K562 (cell line): ENCODE results near the gene SELPLG. TPM values are rescaled to one million over a fixed set of nuclear protein-coding genes. Genes with fewer than 3 reads are reported as not detected.
A peak's percentile ranks its signal among the peaks of the same experiment; 100 is the strongest.

Experiments used
- ATAC-seq: fragments of 200-7000 bp; cut with Tn5 transposase; 3 replicates; pipeline ENCODE4 v1.9.1; 2020; ENCODE audit warnings: moderate library complexity
- BruUV-seq: library from RNA; stranded (reverse); fragments of 400-500 nt; replicated peaks from 2 replicates; lab custom pipeline; 2021; lab: Mats Ljungman, UMichigan
- CTCF ChIA-PET: fragments of 300-600 bp; formaldehyde crosslinking; extraction: SDS; loops from one replicate; lab custom pipeline; 2021; ENCODE audit warnings: low intra/inter-chr PET ratio; lab: Yijun Ruan, JAX
- POLR2A ChIA-PET: fragments of 300-600, 350-650 bp; sonication (Branson Sonifier 250); formaldehyde crosslinking; extraction: SDS; loops from one replicate; lab custom pipeline; 2021; ENCODE audit warnings: antibody characterized with exemption, inconsistent platforms; lab: Yijun Ruan, JAX
- DNase-seq, 4 experiments: peaks; one replicate each; pipeline versions ENCODE4 v3.0.0 to v3.0.0-alpha.2; 2011 to 2018; ENCODE audit warnings: low spot score in 3 of 4, mixed read lengths in 3 of 4; ENCODE audit errors: extremely low read depth in 1 of 4
- FAIRE-seq: peaks from 2 replicates; lab custom pipeline; 2011; peaks lifted over from hg19 to GRCh38; lab: Jason Lieb, UNC
- H2AFZ ChIP-seq: 2 replicates; pipeline ENCODE4 v1.6.0; 2011; ENCODE audit warnings: low read depth, low read length, control low read depth, inconsistent platforms
- H3K27ac ChIP-seq: fragments of 200-600 bp; 3 replicates; pipeline ENCODE4 v1.8.0; 2011; ENCODE audit warnings: low read depth, mild to moderate bottlenecking, control low read depth, inconsistent platforms, low read length, moderate library complexity, mixed read lengths; ENCODE audit errors: extremely low read depth
- H3K27me3 ChIP-seq, 2 experiments: fragments of 300-600 bp in 1 of 2; 2 replicates in 1 of 2; 3 replicates in 1 of 2; pipeline versions ENCODE4 v1.6.0 to v1.8.0; 2011; ENCODE audit warnings: inconsistent platforms in 2 of 2, low read length in 2 of 2, mild to moderate bottlenecking in 1 of 2, mixed read lengths in 1 of 2, moderate library complexity in 1 of 2; ENCODE audit not compliant: control insufficient read depth in 2 of 2, insufficient read depth in 2 of 2
- H3K36me3 ChIP-seq: fragments of 300-600 bp; 3 replicates; pipeline ENCODE4 v1.8.0; 2011; ENCODE audit warnings: mild to moderate bottlenecking, low read length, inconsistent platforms; ENCODE audit not compliant: control insufficient read depth, insufficient read depth
- H3K4me1 ChIP-seq, 2 experiments: fragments of 200-600 bp in 1 of 2; replicated peaks in 1 of 2; 2 replicates in 1 of 2; 3 replicates in 1 of 2; pipeline versions ENCODE4 v1.5.1 to v1.8.0; 2011; ENCODE audit warnings: inconsistent platforms in 2 of 2, low read length in 2 of 2, mild to moderate bottlenecking in 1 of 2, mixed read lengths in 1 of 2, moderate library complexity in 1 of 2; ENCODE audit not compliant: control insufficient read depth in 2 of 2, insufficient read depth in 2 of 2
- H3K4me2 ChIP-seq: 2 replicates; pipeline ENCODE4 v1.6.1; 2011; ENCODE audit warnings: low read length, control low read depth, inconsistent platforms, mixed read lengths; ENCODE audit not compliant: insufficient read depth
- H3K4me3 ChIP-seq: fragments of 200-600 bp; sonication (generic), shearing (Covaris generic); 2 replicates; pipeline ENCODE4 v1.5.1; 2016; ENCODE audit warnings: control low read depth, inconsistent platforms
- H3K79me2 ChIP-seq: fragments of 200-600 bp; 3 replicates; pipeline ENCODE4 v1.8.0; 2011; ENCODE audit warnings: low read length, inconsistent platforms; ENCODE audit not compliant: control insufficient read depth, insufficient read depth
- H3K9ac ChIP-seq, 2 experiments: 2 replicates each; pipeline versions ENCODE4 v1.6.0 to v1.6.1; 2011; ENCODE audit warnings: low read depth in 2 of 2, low read length in 2 of 2, control low read depth in 1 of 2, inconsistent platforms in 1 of 2, mild to moderate bottlenecking in 1 of 2, mixed read lengths in 1 of 2; ENCODE audit not compliant: insufficient read depth in 1 of 2
- H3K9me1 ChIP-seq: one replicate; pipeline ENCODE4 v1.6.0; 2011; ENCODE audit warnings: inconsistent platforms, mild to moderate bottlenecking, low read length, moderate library complexity; ENCODE audit not compliant: control insufficient read depth, insufficient read depth
- H3K9me3 ChIP-seq: replicated peaks from 2 replicates; pipeline ENCODE4 v1.5.1; 2011; ENCODE audit warnings: low read depth, low read length, inconsistent platforms; ENCODE audit not compliant: control insufficient read depth, insufficient read depth
- H4K20me1 ChIP-seq: replicated peaks from 2 replicates; pipeline ENCODE4 v1.6.1; 2011; ENCODE audit warnings: low read length, inconsistent platforms, mixed read lengths; ENCODE audit not compliant: control insufficient read depth, insufficient read depth
- BCOR ChIP-seq: fragments of 450-650 bp; IDR thresholded peaks from 2 replicates; pipeline ENCODE4 v1.6.1; 2016
- KDM1A ChIP-seq, 2 experiments: fragments of 450-650 bp; IDR thresholded peaks; 2 replicates each; pipeline ENCODE4 v1.6.1; 2016; ENCODE audit warnings: mild to moderate bottlenecking in 2 of 2
- NFATC3 ChIP-seq: fragments of 450-650 bp; IDR thresholded peaks from 2 replicates; pipeline ENCODE4 v1.6.1; 2017; ENCODE audit warnings: mild to moderate bottlenecking
- RHOXF2B ChIP-seq: fragments of 250-450 bp; sonication (Bioruptor Pico); conservative IDR thresholded peaks from 2 replicates; pipeline ENCODE4 v1.5.1; 2021
- SETDB1 ChIP-seq: IDR thresholded peaks from one replicate; pipeline ENCODE4 v1.6.1; 2012; ENCODE audit warnings: low read length, control low read depth, inconsistent platforms
- SMAD4 ChIP-seq: fragments of 250-450 bp; sonication (Bioruptor Pico); conservative IDR thresholded peaks from 2 replicates; pipeline ENCODE4 v1.8.0; 2021; ENCODE audit warnings: inconsistent platforms, mild to moderate bottlenecking, moderate library complexity
- ZBTB7A ChIP-seq: IDR thresholded peaks from 2 replicates; pipeline ENCODE4 v1.6.1; 2011; ENCODE audit warnings: low read depth, mild to moderate bottlenecking, low read length, moderate library complexity, borderline replicate concordance; ENCODE audit not compliant: control insufficient read depth
- ZBTB9 ChIP-seq: fragments of 450-650 bp; formaldehyde crosslinking; IDR thresholded peaks from 2 replicates; pipeline ENCODE4 v1.4.0; 2020; ENCODE audit warnings: mild to moderate bottlenecking, moderate library complexity
- ZFP36 ChIP-seq: fragments of 150-350 bp; IDR thresholded peaks from 2 replicates; pipeline ENCODE4 v1.6.1; 2018; ENCODE audit warnings: low read length, low read depth; ENCODE audit not compliant: partially characterized antibody
- ZHX1 ChIP-seq: fragments of 150-350 bp; conservative IDR thresholded peaks from 2 replicates; pipeline ENCODE4 v1.6.1; 2014; ENCODE audit warnings: low read length
- ZNF592 ChIP-seq: fragments of 450-650 bp; IDR thresholded peaks from 2 replicates; pipeline ENCODE4 v1.6.1; 2017; ENCODE audit warnings: antibody characterized with exemption, mild to moderate bottlenecking
- ZSCAN29 ChIP-seq: fragments of 450-650 bp; IDR thresholded peaks from 2 replicates; pipeline ENCODE4 v1.6.1; 2017
- WGBS: fragments of 100-300 bp; shearing (Covaris generic); methylation state at CpG from one replicate; pipeline ENCODE4 v1.1.6; 2016; ENCODE audit warnings: low coverage, mixed read lengths; ENCODE audit not compliant: insufficient coverage; ENCODE audit errors: missing lambda C conversion rate; 5-methylcytosine and 5-hydroxymethylcytosine counted together
- in situ Hi-C: fragments of 300-500 bp; cut with MboI; formaldehyde crosslinking; loops from 4 replicates; pipeline ENCODE4 v1.15.0; 2018; ENCODE audit warnings: inconsistent platforms, mixed read lengths
- intact Hi-C: fragments of 100-400 bp; cut with micrococcal nuclease; formaldehyde crosslinking; loops from 2 replicates; pipeline ENCODE4 v1.14.2; 2022
- polyA plus RNA-seq, 8 experiments: library from polyadenylated mRNA; depleted of rRNA in 4 of 8; stranded (reverse) in 5 of 8; unstranded in 3 of 8; fragments of >200 nt; fragmentation: Nextera tagmentation in 2 of 8; fragmentation: Illumina TruSeq in 1 of 8; extraction: Ambion mirVana in 2 of 8; extraction: Trizol in 1 of 8; gene quantifications; 2 replicates each; pipeline versions ENCODE4 v1.2.1 to v1.2.3, GENCODE V29; 2011 to 2014; ENCODE audit warnings: inconsistent platforms in 1 of 8, missing spikeins in 1 of 8
- total RNA-seq, 7 experiments: library from RNA; depleted of rRNA in 6 of 7; stranded (reverse); fragments of >200 nt in 6 of 7; fragmentation: Illumina TruSeq in 2 of 7; extraction: Trizol in 2 of 7; gene quantifications; 2 replicates each; pipeline versions ENCODE4 v1.2.1 to v1.2.3, GENCODE V29; 2011 to 2021; ENCODE audit warnings: low replicate concordance in 1 of 7

The SELPLG gene
- total and polyA plus RNA-seq, 9 of the 15 experiments (the other 6 are each of a cell fraction or from before 2014, with no cell fraction given), result 0.22 to 10.2 (median 1.7) TPM

- no peak for TF ChIP-seq ZHX1
- peak; percentile 19; the same call in 1 of the 2 replicates for TF ChIP-seq ZBTB9 (CRISPR knock-in tag)
- TF ChIP-seq ZBTB7A, result peak; percentile 53; the same call in 1 of the 2 replicates
- TF ChIP-seq, all 486 proteins: peak for 25
Measured at GRCh38 chr12:108629151-108629550, 4.5 kb downstream of the SELPLG start (continued).

- H3K4me1 ChIP-seq, result peaks cover 37 to 48% of the 10 kb centered on the region in 2 experiments
- intact Hi-C loops, result no loop called here
- peaks cover 9% of the 10 kb centered on the region; the same call in 2 of the 3 replicates for H3K36me3 ChIP-seq
- TF ChIP-seq ZBTB7A (no peak), RHOXF2B (CRISPR knock-in tag) (no peak), ZNF592 (peak; percentile 46; the same call in 1 of the 2 replicates), BCOR (0 out of 2 replicates have a peak, but pooled peaks have one; percentile 46), SETDB1 (no peak), ZFP36 (peak; percentile 41), NFATC3 (no peak), SMAD4 (CRISPR knock-in tag) (no peak), KDM1A (IDR thresholded peaks at IDR 0.05) (peak; percentile 5 to 54; a peak in 1 of 4 replicates), ZSCAN29 (no peak)
Measured at GRCh38 chr12:108627134-108627920, 6.4 kb downstream of the SELPLG start.

More at GRCh38 chr12:108627134-108627920, 6.4 kb downstream of the SELPLG start:
- CTCF ChIA-PET, result no interaction called here
- H3K27me3 ChIP-seq, result no peaks in the 10 kb centered on the region
- DNase-seq (peak in 1 of 4 experiments; percentile 54), FAIRE-seq (peak; percentile 61), ATAC-seq (no peak)
- no peak overlapping the region for H3K4me3 ChIP-seq
- peak overlapping the region; percentile 43 to 98; a peak in 3 of 4 replicates for H3K9ac ChIP-seq
- peaks cover 40% of the 10 kb centered on the region for H3K79me2 ChIP-seq
- no peaks in the 10 kb centered on the region for H3K9me3 ChIP-seq
- no peaks in the 10 kb centered on the region for H3K9me1 ChIP-seq
- in situ Hi-C loops, result no loop called here
- POLR2A ChIA-PET, result interaction anchor here (0.9 to 7.4 kb wide), 9 partner anchors 9 to 173 kb away, joined by 3 to 69 read pairs (median 8); partner anchors contain the start of genes ISCU and SART3
- no peaks in the 10 kb centered on the region for H4K20me1 ChIP-seq
- WGBS, result 43% methylated on average over 8 of the region's 8 CpGs
- peak overlapping the region; percentile 96 for H3K27ac ChIP-seq
- no TSS peak for BruUV-seq
- peak overlapping the region; percentile 82 for H2AFZ ChIP-seq
- H3K4me2 ChIP-seq, result peak overlapping the region; percentile 8; the same call in 1 of the 2 replicates
